CD14-positive monocyte (primary cell): ENCODE results near the gene FOXC1. TPM values are rescaled to one million over a fixed set of nuclear protein-coding genes. Genes with fewer than 3 reads are reported as not detected.

Source experiments
- DNase-seq, 3 donors: peaks; one replicate each; pipeline ENCODE4 v3.0.0-alpha.2; 2011 to 2022
- H2AFZ ChIP-seq: 2 replicates; pipeline ENCODE4 v1.6.0; 2012; ENCODE audit warnings: mild to moderate bottlenecking, low read depth, low read length, inconsistent platforms; ENCODE audit not compliant: insufficient read depth, poor library complexity, severe bottlenecking
- H3K27ac ChIP-seq, 2 donors: 1 replicate in 1 of 2; 2 replicates in 1 of 2; pipeline ENCODE4 v1.5.1; 2012 to 2013; ENCODE audit warnings: low read length in 2 of 2, control low read depth in 1 of 2, inconsistent platforms in 1 of 2, low read depth in 1 of 2, mild to moderate bottlenecking in 1 of 2
- H3K27me3 ChIP-seq, 2 donors: one replicate each; pipeline versions ENCODE4 v1.6.0 to v1.6.1; 2011 to 2013; ENCODE audit warnings: low read length in 2 of 2; ENCODE audit not compliant: control insufficient read depth in 2 of 2, insufficient read depth in 2 of 2
- H3K36me3 ChIP-seq, 2 donors: replicated peaks in 1 of 2; 1 replicate in 1 of 2; 2 replicates in 1 of 2; pipeline versions ENCODE4 v1.5.1 to v1.6.1; 2012 to 2013; ENCODE audit warnings: low read length in 2 of 2, control low read depth in 1 of 2, inconsistent platforms in 1 of 2, mild to moderate bottlenecking in 1 of 2; ENCODE audit not compliant: insufficient read depth in 2 of 2, control insufficient read depth in 1 of 2
- H3K4me1 ChIP-seq, 2 donors: 1 replicate in 1 of 2; 2 replicates in 1 of 2; pipeline versions ENCODE4 v1.5.1 to v1.6.1; 2012 to 2013; ENCODE audit warnings: low read length in 2 of 2, control low read depth in 1 of 2, inconsistent platforms in 1 of 2, mild to moderate bottlenecking in 1 of 2, moderate library complexity in 1 of 2; ENCODE audit not compliant: insufficient read depth in 2 of 2, control insufficient read depth in 1 of 2
- H3K4me2 ChIP-seq: replicated peaks from 2 replicates; pipeline ENCODE3; 2012; ENCODE audit warnings: low read length, moderate library complexity, mild to moderate bottlenecking; ENCODE audit not compliant: poor library complexity, severe bottlenecking; ENCODE audit errors: extremely low read depth
- H3K4me3 ChIP-seq, 3 experiments: fragments of 200-600 bp in 1 of 3; sonication (generic) in 1 of 3; replicated peaks in 1 of 3; 1 replicate in 2 of 3; 2 replicates in 1 of 3; pipeline ENCODE4 v1.5.1; 2011 to 2013; ENCODE audit warnings: low read length in 3 of 3, mild to moderate bottlenecking in 3 of 3, control low read depth in 2 of 3, low read depth in 2 of 3, inconsistent platforms in 1 of 3, moderate library complexity in 1 of 3
- H3K79me2 ChIP-seq: 2 replicates; pipeline ENCODE4 v1.6.0; 2012; ENCODE audit warnings: mild to moderate bottlenecking, control low read depth, inconsistent platforms, low read length, moderate library complexity; ENCODE audit not compliant: insufficient read depth
- H3K9ac ChIP-seq: 2 replicates; pipeline ENCODE4 v1.6.0; 2017; ENCODE audit warnings: low read length, mild to moderate bottlenecking; ENCODE audit not compliant: insufficient read depth, poor library complexity, severe bottlenecking
- H3K9me3 ChIP-seq, 2 donors: replicated peaks in 1 of 2; 1 replicate in 1 of 2; 2 replicates in 1 of 2; pipeline versions ENCODE4 v1.5.1 to v1.6.1; 2012 to 2013; ENCODE audit warnings: low read length in 2 of 2, control low read depth in 1 of 2; ENCODE audit not compliant: control insufficient read depth in 1 of 2, insufficient read depth in 1 of 2
- H4K20me1 ChIP-seq: 2 replicates; pipeline ENCODE4 v1.6.0; 2012; ENCODE audit warnings: mild to moderate bottlenecking, low read length, control low read depth, moderate library complexity; ENCODE audit not compliant: insufficient read depth
- H3K27ac Mint-ChIP-seq, 7 donors: one replicate each; pipeline ENCODE4 v1.8.0; 2020; ENCODE audit warnings: mild to moderate bottlenecking in 7 of 7, mixed read lengths in 7 of 7, moderate library complexity in 6 of 7, inconsistent platforms in 2 of 7
- H3K27me3 Mint-ChIP-seq, 3 donors: one replicate each; pipeline ENCODE4 v1.8.0; 2021 to 2022; ENCODE audit warnings: low read depth in 3 of 3, mild to moderate bottlenecking in 3 of 3, mixed read lengths in 3 of 3, moderate library complexity in 3 of 3, inconsistent platforms in 1 of 3
- H3K36me3 Mint-ChIP-seq, 2 donors: one replicate each; pipeline ENCODE4 v1.8.0; 2020; ENCODE audit warnings: mixed read lengths in 2 of 2, inconsistent platforms in 1 of 2, mild to moderate bottlenecking in 1 of 2
- H3K4me1 Mint-ChIP-seq: one replicate; pipeline ENCODE4 v1.8.0; 2020; ENCODE audit warnings: mild to moderate bottlenecking, mixed read lengths
- H3K4me3 Mint-ChIP-seq, 2 donors: one replicate each; pipeline ENCODE4 v1.8.0; 2020; ENCODE audit warnings: mild to moderate bottlenecking in 2 of 2, mixed read lengths in 2 of 2, moderate library complexity in 1 of 2
- H3K9me3 Mint-ChIP-seq, 7 donors: one replicate each; pipeline ENCODE4 v1.8.0; 2020 to 2022; ENCODE audit warnings: mixed read lengths in 7 of 7, mild to moderate bottlenecking in 6 of 7, moderate library complexity in 6 of 7, inconsistent platforms in 2 of 7
- CTCF ChIP-seq: fragments of 200-600 bp; IDR thresholded peaks from one replicate; pipeline ENCODE4 v1.8.0; 2022; ENCODE audit warnings: antibody characterized with exemption, mild to moderate bottlenecking
- WGBS: methylation state at CpG from one replicate; pipeline ENCODE4 v1.1.5; 2013; ENCODE audit warnings: missing lambda C conversion rate; ENCODE audit not compliant: insufficient coverage; 5-methylcytosine and 5-hydroxymethylcytosine counted together
- intact Hi-C, 2 donors: fragments of 100-400 bp; cut with micrococcal nuclease; formaldehyde crosslinking; loops; one replicate each; pipeline versions ENCODE4 v1.15.0 to v1.15.1; 2023
- polyA plus RNA-seq, 3 donors: library from polyadenylated mRNA; depleted of rRNA in 1 of 3; unstranded in 2 of 3; stranded (reverse) in 1 of 3; fragments of 300-500 nt in 2 of 3; fragments of >200 nt in 1 of 3; fragmentation: Illumina TruSeq in 2 of 3; gene quantifications; 1 replicate in 2 of 3; 2 replicates in 1 of 3; pipeline ENCODE4 v1.2.3, GENCODE V29; 2012 to 2021

Gene FOXC1
- polyA plus RNA-seq, 3 donors: 0.36 TPM; not detected in 2

DNA sequence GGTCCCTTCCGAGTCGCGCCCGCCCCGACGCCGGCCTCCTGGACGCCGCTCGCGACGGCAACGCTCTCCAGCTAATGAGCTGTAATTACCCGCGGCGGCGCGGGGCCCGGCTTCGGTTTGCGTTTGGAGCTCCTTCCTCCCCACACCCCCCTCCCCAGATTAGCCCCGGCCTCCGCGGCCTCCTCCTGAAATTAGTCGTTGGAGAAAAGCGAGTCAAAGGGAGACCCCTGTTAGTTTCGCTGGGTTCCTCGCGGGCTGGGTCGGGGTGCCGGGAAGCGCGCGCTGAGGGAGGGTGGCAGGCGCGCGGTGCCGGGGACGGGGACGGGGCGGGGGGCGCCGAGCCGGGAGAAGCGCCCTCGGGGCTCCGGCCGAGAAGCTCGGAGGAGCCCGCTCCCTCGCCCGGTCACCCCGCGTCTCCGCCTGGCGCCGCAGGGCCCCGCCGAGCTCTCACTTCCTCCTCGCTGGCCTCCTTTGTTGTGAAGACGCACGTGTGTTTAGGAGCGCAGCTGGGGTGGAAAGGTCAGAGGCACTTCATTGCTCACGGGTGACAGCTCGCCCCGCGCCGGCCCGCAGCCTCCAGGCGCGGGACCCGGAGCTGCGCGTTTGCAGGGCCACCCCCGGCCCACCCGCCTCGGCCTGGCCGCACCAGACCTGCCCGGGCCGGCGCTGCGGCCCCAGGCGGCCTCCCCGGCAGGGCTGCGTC is 4.9 kb downstream of the FOXC1 start:
- H3K4me1 Mint-ChIP-seq: peaks cover 20% of the 10 kb centered on the region
- intact Hi-C loops: loop anchor here in 1 of 2 donors (5.0 to 10.0 kb wide), 2 partner anchors 630 to 833 kb away; partner anchors contain the start of gene GMDS
- H3K27ac Mint-ChIP-seq: no peak overlapping the region
- peaks cover 76 to 96% (median 77%) of the 10 kb centered on the region in 3 donors for H3K27me3 Mint-ChIP-seq
- H3K4me3 Mint-ChIP-seq: peak overlapping the region in 1 of 2 donors; percentile 42
- Histone ChIP-seq H3K4me2 (peak overlapping the region; percentile 53), H3K79me2 (no peaks in the 10 kb centered on the region), H2AFZ (peak overlapping the region; percentile 41), H3K27me3 (peaks cover 65 to 80% of the 10 kb centered on the region in 2 donors), H3K36me3 (no peaks in the 10 kb centered on the region), H3K4me3 (peak overlapping the region in 1 of 3 experiments; percentile 43), H3K9ac (no peak overlapping the region), H4K20me1 (no peaks in the 10 kb centered on the region), H3K4me1 (peaks cover 30 to 44% of the 10 kb centered on the region in 2 donors), H3K27ac (no peak overlapping the region), H3K9me3 (peaks cover 0 to 18% of the 10 kb centered on the region in 2 donors)
- WGBS: 3% methylated on average over 79 of the region's 85 CpGs
- no peak for TF ChIP-seq CTCF
- DNase-seq: peak; percentile 58 to 76 (median 64)
- H3K9me3 Mint-ChIP-seq: peaks cover 0 to 24% (median 12%) of the 10 kb centered on the region in 7 donors
- peaks cover 0 to 4% of the 10 kb centered on the region in 2 donors for H3K36me3 Mint-ChIP-seq

DNA sequence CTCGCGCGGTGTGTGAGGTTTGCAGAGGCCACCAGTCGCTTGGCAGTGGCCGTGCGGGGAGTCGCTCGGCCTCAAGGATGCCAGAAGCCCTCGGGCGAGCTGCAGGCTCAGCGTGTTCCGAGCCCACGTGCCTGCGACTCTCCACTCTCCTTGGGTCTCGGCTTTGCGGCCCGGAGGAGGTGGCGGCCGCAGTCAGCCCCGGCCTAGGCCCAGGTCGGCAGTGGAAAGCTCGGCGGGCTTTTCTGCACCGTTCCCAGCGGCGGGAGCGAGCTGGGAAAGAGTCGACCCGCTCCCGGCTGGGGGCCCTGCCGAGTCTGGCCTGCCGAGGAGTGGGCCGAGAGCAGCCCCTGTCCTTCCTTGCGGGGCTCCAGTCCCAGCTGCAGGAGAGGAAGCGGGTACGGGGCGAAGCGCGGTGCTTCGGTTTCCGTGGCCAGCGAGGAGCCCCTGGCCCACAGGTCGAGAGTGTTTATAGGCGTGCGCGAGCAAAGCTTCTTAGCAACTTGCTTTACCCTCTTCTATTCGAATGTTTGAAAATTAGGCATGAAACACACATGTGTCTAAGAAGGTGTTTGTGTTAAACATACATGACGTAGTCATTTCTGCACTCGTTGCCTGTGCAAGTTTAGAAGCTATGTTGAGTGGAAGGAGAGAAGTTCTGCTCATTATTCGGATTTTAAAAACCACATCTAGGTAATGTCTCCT is 5.6 kb downstream of the FOXC1 start:
- Histone ChIP-seq H2AFZ (no peak overlapping the region), H4K20me1 (no peaks in the 10 kb centered on the region), H3K4me3 (no peak overlapping the region), H3K27me3 (peaks cover 70 to 86% of the 10 kb centered on the region in 2 donors), H3K9me3 (peaks cover 0 to 18% of the 10 kb centered on the region in 2 donors), H3K27ac (no peak overlapping the region), H3K9ac (no peak overlapping the region), H3K4me1 (peaks cover 35 to 51% of the 10 kb centered on the region in 2 donors), H3K4me2 (peak overlapping the region; percentile 53), H3K79me2 (no peaks in the 10 kb centered on the region), H3K36me3 (no peaks in the 10 kb centered on the region)
- Mint-ChIP-seq H3K27me3 (peaks cover 79 to 99% (median 81%) of the 10 kb centered on the region in 3 donors), H3K36me3 (peaks cover 0 to 4% of the 10 kb centered on the region in 2 donors), H3K9me3 (peaks cover 0 to 24% (median 12%) of the 10 kb centered on the region in 7 donors), H3K4me3 (peak overlapping the region in 1 of 2 donors; percentile 65), H3K4me1 (peaks cover 23% of the 10 kb centered on the region), H3K27ac (no peak overlapping the region)
- WGBS: 42% methylated on average over 42 of the region's 50 CpGs
- no peak for DNase-seq
- no peak for TF ChIP-seq CTCF
- intact Hi-C loops: loop anchor here in 1 of 2 donors (10.0 kb wide), 1 partner anchor 629 kb away; the partner anchor contains the start of gene GMDS
